T47D (cell line): Measurements from ENCODE around the gene HINT2.

ENCODE experiments used
- DNase-seq, 2 experiments: peaks; one replicate each; pipeline versions ENCODE4 v3.0.0 to v3.0.0-alpha.2; 2011 to 2012; ENCODE audit warnings: low read depth in 1 of 2, low spot score in 1 of 2
- JUND ChIP-seq: IDR thresholded peaks from 2 replicates; pipeline ENCODE4 v1.6.1; 2012; ENCODE audit warnings: low read depth
- in situ Hi-C: cut with HindIII; loops from 2 replicates; pipeline ENCODE4 v1.10.0; 2016; ENCODE audit warnings: low sequenced_read_pairs, low pct_unique_long_range_greater_than_20kb

The HINT2 gene

DNA sequence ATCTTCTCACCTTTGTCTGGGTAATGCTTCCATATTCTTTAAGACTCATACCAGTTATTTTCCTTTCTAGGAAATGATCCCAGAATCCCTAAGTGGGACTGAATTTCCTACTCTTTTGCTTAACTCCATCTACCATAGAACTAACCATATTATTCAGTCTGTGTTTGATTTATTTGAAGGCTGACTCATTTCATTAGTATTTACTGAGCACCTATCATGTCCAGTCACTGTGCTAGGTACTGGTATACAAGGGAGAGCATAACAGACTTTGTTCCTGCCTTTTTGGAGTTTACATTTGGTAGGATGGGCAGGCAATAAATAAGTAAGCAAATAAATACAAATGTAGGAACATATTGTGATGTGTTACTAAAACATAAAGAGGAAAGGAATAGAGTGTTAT, 19.1 kb downstream of the HINT2 start:
- no peak for TF ChIP-seq JUND
- in situ Hi-C loops, result no loop called here
- no peak for DNase-seq

DNA sequence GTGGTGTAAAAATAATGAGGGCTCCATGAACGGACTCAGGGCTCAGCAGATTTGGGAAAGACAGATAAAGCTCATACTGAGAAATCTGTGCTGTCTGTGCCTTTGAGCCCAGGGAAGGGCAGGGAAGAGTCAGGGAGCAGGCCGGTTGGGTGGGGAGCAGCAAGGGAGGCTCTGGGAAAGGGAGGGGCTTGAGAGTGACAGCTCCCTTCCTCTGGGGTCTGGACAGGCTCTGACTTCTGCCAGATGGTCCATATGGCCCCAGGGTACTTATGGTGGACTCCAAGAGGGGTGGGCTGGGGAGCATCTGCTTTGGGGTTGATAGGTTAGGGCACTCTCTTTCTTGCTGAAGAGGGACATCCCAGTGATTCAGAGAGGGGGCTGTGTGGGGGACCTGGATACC, 21.4 kb downstream of the HINT2 start:
- in situ Hi-C loops, result no loop called here
- no peak for DNase-seq
- TF ChIP-seq JUND, result no peak

GRCh38 chr9:35792826-35793225, 22.0 kb downstream of the HINT2 start:
- in situ Hi-C loops, result no loop called here
- no peak for TF ChIP-seq JUND
- no peak for DNase-seq

DNA sequence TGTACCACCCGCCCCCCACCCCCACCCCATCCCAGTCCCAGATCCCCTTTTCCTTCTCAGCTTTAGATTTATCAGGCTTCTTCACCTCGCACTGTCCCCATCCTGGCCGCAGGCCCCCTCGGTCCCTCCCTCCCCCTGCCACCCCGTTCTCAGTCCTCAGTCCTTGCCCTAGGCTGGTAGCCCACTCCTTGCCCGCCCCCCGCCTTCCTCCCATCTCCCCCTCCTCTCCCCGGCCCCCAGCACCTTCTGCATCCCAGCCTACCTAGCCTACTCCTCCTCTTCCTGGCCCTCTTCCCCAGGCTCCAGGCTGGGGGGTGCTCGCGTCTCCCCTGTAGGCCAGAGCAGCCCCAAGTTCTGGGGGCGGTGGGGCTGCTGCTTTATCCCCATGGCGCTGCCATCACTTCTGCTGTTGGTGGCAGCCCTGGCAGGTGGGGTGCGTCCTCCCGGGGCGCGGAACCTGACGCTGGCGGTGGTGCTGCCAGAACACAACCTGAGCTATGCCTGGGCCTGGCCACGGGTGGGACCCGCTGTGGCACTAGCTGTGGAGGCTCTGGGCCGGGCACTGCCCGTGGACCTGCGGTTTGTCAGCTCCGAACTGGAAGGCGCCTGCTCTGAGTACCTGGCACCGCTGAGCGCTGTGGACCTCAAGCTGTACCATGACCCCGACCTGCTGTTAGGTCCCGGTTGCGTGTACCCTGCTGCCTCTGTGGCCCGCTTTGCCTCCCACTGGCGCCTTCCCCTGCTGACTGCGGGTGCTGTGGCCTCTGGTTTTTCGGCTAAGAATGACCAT, 22.6 kb downstream of the HINT2 start:
- TF ChIP-seq JUND, result no peak
- in situ Hi-C loops, result no loop called here
- DNase-seq, result no peak

DNA sequence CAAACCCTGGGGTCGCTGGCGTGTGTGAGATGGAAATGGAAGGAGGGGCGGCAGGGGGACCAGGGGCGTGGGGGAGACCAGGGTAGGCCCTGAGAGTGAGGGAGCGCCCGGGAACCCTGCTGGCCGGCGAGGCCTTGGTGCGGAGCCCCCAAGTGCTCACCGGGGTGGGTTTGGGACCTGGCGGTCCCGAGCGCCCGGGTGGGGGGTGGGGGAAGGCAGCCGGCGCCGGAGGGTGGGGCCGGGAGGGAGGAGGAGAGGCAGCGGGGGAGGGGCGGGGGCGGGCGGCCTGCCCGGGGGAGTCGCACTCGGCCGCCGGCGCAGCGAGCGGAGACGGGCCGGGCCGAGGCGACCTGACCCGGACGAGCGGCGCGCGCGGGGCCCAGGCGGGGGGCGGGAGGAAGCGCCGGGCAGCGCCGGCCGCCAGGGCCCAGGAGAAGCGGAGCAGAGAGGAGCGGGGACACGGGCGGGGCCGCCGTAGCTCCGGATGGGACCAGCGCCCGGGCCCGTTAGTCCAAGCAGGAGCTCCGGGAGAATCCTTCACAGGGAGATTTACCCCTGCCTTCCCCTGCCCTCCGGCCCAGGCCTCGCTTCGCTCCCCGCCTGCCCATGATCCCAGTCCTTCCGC, 23.4 kb downstream of the HINT2 start, which contains the start of gene NPR2:
Gene NPR2, plus strand, starts transcription at position 295 of the 625 bp plus-strand sequence. CDS start 818 bp downstream, outside the sequence.
- DNase-seq, result no peak
- in situ Hi-C loops, result no loop called here
- no peak for TF ChIP-seq JUND

- in situ Hi-C loops, result no loop called here
These were observed 24.2 kb downstream of the HINT2 start for GRCh38 chr9:35790385-35791296.

GRCh38 chr9:35790025-35790384, 24.8 kb downstream of the HINT2 start:
- no peak for TF ChIP-seq JUND
- in situ Hi-C loops, result no loop called here

More at GRCh38 chr9:35790385-35791296, 24.2 kb downstream of the HINT2 start:
- no peak for TF ChIP-seq JUND
- DNase-seq, result peak; percentile 65 to 77

GRCh38 chr9:35789541-35789940, 25.3 kb downstream of the HINT2 start:
- no peak for TF ChIP-seq JUND
- DNase-seq, result no peak
- in situ Hi-C loops, result no loop called here

More at GRCh38 chr9:35790025-35790384, 24.8 kb downstream of the HINT2 start:
- DNase-seq, result no peak

GRCh38 chr9:35783418-35783817, 31.4 kb downstream of the HINT2 start:
- in situ Hi-C loops, result no loop called here
- DNase-seq, result no peak
- TF ChIP-seq JUND, result no peak

- no peak for DNase-seq
- TF ChIP-seq JUND, result no peak
- in situ Hi-C loops, result no loop called here
These were observed 33.8 kb downstream of the HINT2 start for GRCh38 chr9:35781066-35781465.

DNA sequence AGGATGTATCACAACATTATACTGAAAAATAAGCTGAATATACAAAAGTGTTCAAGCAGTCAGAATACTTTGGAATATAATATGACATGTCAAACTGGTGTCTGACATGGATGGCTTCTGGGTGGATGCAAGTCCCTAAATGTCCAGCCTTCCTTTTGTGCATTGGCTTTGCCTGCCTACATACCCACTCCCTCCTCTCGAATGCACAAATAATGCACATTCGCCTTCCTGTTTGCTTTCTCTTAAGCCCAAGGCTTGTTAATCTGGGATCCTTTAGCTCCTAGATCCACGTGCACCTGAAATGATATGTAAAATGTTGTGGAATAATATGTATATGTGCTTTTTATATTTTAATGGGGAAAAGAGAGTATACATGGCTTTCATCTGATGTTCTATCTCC, 36.3 kb downstream of the HINT2 start:
- TF ChIP-seq JUND, result no peak
- in situ Hi-C loops, result no loop called here
- DNase-seq, result no peak

DNA sequence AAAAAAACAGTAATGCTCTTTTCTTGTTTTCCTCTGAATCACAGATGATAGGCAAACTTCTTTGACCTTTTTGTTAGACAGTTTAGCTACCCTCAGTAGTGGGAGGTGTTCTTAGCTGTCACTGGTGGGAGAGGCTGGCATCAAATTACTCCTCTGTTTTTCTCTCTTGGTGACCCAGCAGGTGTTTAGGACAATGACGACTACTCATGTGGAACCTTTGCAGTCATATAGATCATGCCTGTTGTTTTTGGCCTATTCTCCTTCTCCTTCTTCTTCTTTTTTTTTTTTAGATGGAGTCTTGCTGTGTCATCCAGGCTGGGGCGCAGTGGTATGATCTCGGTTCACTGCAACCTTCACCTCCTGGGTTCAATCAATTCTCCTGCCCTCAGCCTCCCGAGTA, 38.8 kb downstream of the HINT2 start:
- no peak for DNase-seq
- in situ Hi-C loops, result no loop called here
- TF ChIP-seq JUND, result no peak
